COLO668 (cell line): ENCODE measurements around the gene MACROD2.

Experiments used
- DNase-seq: peaks from one replicate; lab custom pipeline; 2025; ENCODE audit not compliant: unreplicated experiment; lab: John Stamatoyannopoulos, UW

Gene MACROD2

DNA sequence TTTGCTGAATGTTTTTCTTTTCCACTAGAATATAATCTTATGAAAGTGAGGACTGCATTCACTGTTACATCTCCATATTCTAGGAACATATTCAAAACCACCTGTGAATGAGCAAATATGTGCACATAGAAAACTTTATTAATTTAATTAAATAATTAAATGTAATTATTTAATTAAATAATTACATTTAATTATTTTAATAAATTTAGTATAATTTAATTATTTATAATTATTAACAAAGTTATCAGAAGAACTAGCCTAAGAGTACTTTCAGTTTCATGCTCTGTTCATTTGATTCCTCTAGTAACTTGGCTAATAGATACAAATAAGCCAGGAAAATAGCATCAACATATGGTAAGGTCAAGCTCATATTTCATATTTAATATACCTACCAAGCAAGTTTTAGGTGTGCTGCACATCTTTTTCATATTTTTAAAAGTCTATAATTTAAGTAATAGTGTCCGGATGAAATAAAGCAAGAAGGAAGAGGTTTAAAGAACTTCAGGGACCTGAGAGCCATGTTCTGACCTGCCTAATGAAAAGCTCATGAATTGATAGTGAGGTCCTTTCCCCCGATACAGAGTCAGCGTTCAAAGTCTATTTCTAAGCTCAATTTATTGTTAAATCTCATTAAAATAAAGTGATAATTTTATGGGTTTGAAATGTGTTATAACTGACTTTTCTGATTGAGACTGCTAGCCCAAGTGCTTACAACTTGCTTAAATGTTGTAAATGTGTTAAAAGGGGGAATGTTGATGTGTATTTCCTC, 703.5 kb downstream of the MACROD2 start:
- no peak for DNase-seq

DNA sequence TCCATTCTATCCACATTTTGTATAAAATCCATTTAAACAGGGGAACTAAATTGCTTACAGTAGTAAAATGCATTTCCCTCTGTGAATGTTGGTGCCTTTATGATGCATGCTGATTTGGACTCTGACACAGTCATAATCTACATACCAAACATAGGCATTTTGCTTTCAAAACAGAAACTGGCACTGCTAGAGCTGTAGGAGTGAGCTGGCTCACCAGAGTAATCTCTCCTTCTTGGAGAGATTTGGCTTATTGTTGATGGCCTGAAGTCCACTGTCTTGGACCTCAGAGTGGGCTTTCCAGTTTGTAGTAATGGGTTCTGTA, 705.3 kb downstream of the MACROD2 start:
- DNase-seq = no peak

DNA sequence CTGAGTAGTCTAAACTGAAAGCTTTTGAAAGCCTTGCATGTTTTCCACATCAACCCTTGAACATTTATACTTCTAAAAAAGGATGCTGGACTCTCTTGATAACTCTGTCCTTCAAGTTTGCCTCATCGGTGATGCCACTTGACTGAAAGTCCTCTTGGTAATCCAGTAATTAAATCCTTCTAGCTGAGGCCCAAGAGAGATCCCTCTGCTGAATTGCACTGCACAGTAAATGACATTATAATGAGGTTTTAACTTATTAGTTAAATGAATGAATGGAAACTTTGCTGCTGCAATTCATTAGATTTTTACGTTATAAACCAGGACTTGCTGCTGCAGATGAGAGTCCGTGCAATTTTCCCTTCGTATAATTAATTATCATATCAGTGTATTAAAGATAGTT, 706.0 kb downstream of the MACROD2 start:
- DNase-seq = no peak

- DNase-seq = no peak
These were observed 711.2 kb downstream of the MACROD2 start for GRCh38 chr20:14706555-14706954.

- no peak for DNase-seq
These were observed 711.8 kb downstream of the MACROD2 start for GRCh38 chr20:14707026-14707680.

- DNase-seq = no peak
These were observed 712.7 kb downstream of the MACROD2 start for GRCh38 chr20:14707865-14708596.

- no peak for DNase-seq
These were observed 714.1 kb downstream of the MACROD2 start for GRCh38 chr20:14709439-14709838.

DNA sequence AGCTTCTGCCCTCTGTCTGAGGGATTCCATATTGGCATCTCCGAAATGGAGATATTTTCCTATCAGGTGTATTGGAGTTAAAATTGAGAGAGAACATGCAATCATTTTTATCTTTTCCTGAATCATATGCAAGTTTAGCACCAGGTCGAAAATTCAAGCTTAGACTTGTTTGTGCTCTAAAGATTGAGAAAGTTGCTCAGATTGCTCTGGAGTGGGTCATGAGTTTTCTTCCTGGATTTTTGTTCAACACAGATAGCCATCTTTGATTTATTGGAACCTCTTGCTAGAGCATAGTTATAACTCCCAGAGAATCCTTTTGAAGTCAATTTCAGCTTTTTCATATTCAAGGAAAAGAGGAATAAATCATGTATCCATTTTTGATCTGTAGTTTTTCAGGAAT, 715.6 kb downstream of the MACROD2 start:
- DNase-seq = no peak

DNA sequence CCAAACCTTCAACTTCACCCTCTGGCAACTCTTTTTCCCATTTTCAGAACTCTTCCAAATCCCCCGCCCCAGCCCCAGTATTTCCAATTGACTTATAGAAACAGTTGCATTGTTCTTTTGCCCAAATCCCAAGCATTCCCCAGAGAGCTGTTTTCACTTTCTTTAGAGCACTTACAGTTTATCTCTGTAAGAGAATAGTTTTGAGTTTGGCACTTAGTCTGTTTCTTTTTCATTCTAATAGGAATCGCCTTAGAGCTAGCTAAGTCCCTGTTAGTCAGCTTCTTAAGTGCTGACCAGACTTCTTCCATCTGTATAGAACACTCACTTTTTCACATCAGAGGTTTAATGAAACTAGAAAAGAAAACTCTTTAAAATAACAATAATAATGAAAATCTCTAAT, 716.3 kb downstream of the MACROD2 start:
- DNase-seq = no peak

DNA sequence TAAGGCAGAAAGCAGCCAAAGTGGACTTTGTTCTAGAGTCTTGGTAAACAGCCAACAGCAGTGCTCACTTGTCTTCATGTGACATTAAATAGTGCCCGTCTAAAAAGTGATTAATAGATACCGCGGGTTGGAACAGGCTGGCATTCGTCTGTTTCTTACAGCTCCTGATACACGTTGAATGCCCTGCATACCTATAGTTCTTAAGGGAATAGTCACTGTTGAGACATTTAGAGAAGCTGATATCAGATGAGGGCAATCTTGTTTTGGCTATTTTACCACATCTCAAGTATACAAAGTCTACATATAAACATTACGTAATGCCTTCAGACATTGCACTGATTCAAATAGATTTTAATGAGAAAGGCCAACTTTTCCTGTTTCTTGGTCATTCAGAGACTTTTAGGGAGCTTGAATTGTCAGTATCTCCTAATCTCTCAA, 717.0 kb downstream of the MACROD2 start:
- DNase-seq = no peak

GRCh38 chr20:14715400-14715799, 720.1 kb downstream of the MACROD2 start:
- DNase-seq = no peak

DNA sequence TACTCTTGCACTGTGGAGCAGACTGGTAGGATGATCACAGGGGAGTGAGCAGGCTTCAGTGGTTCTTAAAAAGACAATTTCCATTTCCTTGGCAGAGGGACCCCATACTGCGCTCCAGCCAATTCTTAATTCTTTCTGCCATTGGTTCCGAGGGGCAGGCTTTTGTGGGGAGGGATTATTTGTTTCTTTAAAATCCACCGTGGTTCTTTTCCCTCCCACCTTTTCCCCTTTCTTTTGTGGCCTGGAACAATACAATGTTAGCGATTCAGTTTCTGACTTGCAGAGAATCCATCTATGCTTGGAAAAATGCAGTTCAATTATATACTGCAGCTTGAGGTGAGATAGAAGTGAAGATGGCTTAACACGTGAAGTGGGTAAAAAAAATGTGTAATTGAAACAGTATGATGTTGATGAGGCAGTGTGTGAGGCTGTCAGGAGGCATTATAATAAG, 721.1 kb downstream of the MACROD2 start:
- DNase-seq = no peak

- DNase-seq = no peak
These were observed 722.1 kb downstream of the MACROD2 start for GRCh38 chr20:14717134-14717999.

DNA sequence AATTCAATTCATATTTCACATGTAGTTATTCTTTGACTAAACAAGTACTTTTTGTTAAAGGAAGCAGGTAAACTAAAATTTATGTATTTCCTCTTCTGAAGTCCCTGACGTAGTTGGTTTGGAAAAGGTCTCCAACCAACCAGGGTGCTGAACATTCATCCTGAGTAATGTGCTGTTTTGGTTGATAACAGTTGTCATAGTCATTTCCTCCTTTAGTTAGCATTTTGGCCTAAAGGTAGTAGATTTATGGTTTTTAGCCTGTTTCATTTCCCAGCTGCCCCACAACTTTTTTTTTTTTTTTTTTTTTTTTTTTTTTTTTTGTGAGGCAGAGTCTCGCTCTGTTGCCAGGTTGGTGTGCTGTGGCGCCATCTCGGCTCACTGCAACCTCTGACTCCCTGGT, 724.9 kb downstream of the MACROD2 start:
- no peak for DNase-seq

GRCh38 chr20:14721926-14722452, 726.7 kb downstream of the MACROD2 start:
- DNase-seq = no peak

DNA sequence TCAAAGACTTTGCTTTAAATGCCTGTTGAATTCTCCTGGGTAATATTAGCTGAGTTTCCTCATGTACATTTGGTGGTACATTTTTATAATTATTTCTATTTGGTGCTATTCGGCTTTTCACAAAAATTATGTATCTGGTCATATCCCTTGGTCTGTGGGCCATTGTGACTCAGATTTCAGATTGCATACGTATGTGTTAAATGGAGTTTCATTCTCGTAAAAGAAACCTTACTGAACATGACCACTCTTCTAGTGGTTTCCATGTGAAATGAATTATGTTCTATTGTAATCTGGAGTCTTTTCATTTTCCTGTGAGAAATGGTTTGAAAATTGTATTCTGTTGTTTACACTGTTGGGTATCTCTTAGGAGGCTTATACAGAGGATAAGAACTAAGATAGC, 728.3 kb downstream of the MACROD2 start:
- no peak for DNase-seq

DNA sequence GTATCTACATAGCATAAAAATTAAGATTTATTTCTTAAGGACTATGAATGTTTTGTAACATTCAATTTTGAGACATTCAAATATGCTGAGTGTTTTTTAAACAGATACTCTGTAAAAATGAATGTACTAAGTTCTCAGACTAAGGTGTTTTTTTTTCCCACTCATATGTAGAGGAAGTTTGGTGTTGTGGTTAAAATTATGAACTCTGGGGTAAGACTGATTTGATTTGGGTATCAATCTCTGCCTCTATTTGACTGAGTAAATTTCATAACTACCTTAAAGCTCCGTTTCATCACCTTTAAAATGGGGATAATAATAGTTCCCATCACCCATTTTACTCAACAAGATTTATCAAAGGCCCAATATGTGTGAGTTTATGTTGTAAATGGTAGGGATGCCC, 728.7 kb downstream of the MACROD2 start:
- DNase-seq = no peak

- DNase-seq = no peak
These were observed 729.2 kb downstream of the MACROD2 start for GRCh38 chr20:14724468-14724867.

DNA sequence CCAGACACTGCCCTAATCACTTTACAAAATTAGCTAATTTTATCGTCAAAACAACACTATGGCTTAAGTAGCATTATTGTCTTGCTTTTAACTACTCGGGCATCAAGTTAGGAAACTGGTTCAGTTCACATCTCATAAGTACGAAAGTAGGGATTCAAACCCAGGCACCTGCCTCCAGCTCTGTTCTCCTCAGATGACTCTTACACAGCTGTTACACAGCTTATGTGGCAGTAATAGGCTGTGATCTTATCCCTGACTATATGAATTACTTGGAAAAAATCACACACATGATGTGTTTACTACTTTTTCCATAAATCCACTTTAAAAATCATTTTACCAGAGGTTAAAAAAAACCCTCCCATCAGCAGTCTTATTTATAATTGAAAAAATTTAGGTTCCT, 731.3 kb downstream of the MACROD2 start:
- DNase-seq = no peak

GRCh38 chr20:14727485-14728150, 732.3 kb downstream of the MACROD2 start:
- no peak for DNase-seq
